K562 (cell line): ENCODE data around the gene PPFIA1. TPM values are rescaled to one million over a fixed set of nuclear protein-coding genes. Genes with fewer than 3 reads are reported as not detected.

Experiments
- ATAC-seq: fragments of 200-7000 bp; cut with Tn5 transposase; 3 replicates; pipeline ENCODE4 v1.9.1; 2020; ENCODE audit warnings: moderate library complexity
- BruUV-seq: library from RNA; stranded (reverse); fragments of 400-500 nt; replicated peaks from 2 replicates; lab custom pipeline; 2021; lab: Mats Ljungman, UMichigan
- CTCF ChIA-PET: fragments of 300-600 bp; formaldehyde crosslinking; extraction: SDS; loops from one replicate; lab custom pipeline; 2021; ENCODE audit warnings: low intra/inter-chr PET ratio; lab: Yijun Ruan, JAX
- POLR2A ChIA-PET: fragments of 300-600, 350-650 bp; sonication (Branson Sonifier 250); formaldehyde crosslinking; extraction: SDS; loops from one replicate; lab custom pipeline; 2021; ENCODE audit warnings: antibody characterized with exemption, inconsistent platforms; lab: Yijun Ruan, JAX
- DNase-seq, 4 experiments: peaks; one replicate each; pipeline versions ENCODE4 v3.0.0 to v3.0.0-alpha.2; 2011 to 2018; ENCODE audit warnings: low spot score in 3 of 4, mixed read lengths in 3 of 4; ENCODE audit errors: extremely low read depth in 1 of 4
- FAIRE-seq: peaks from 2 replicates; lab custom pipeline; 2011; peaks lifted over from hg19 to GRCh38; lab: Jason Lieb, UNC
- H2AFZ ChIP-seq: 2 replicates; pipeline ENCODE4 v1.6.0; 2011; ENCODE audit warnings: low read depth, low read length, control low read depth, inconsistent platforms
- H3K27ac ChIP-seq: fragments of 200-600 bp; 3 replicates; pipeline ENCODE4 v1.8.0; 2011; ENCODE audit warnings: low read depth, mild to moderate bottlenecking, control low read depth, inconsistent platforms, low read length, moderate library complexity, mixed read lengths; ENCODE audit errors: extremely low read depth
- H3K27me3 ChIP-seq, 2 experiments: fragments of 300-600 bp in 1 of 2; 2 replicates in 1 of 2; 3 replicates in 1 of 2; pipeline versions ENCODE4 v1.6.0 to v1.8.0; 2011; ENCODE audit warnings: inconsistent platforms in 2 of 2, low read length in 2 of 2, mild to moderate bottlenecking in 1 of 2, mixed read lengths in 1 of 2, moderate library complexity in 1 of 2; ENCODE audit not compliant: control insufficient read depth in 2 of 2, insufficient read depth in 2 of 2
- H3K36me3 ChIP-seq: fragments of 300-600 bp; 3 replicates; pipeline ENCODE4 v1.8.0; 2011; ENCODE audit warnings: mild to moderate bottlenecking, low read length, inconsistent platforms; ENCODE audit not compliant: control insufficient read depth, insufficient read depth
- H3K4me1 ChIP-seq, 2 experiments: fragments of 200-600 bp in 1 of 2; replicated peaks in 1 of 2; 2 replicates in 1 of 2; 3 replicates in 1 of 2; pipeline versions ENCODE4 v1.5.1 to v1.8.0; 2011; ENCODE audit warnings: inconsistent platforms in 2 of 2, low read length in 2 of 2, mild to moderate bottlenecking in 1 of 2, mixed read lengths in 1 of 2, moderate library complexity in 1 of 2; ENCODE audit not compliant: control insufficient read depth in 2 of 2, insufficient read depth in 2 of 2
- H3K4me2 ChIP-seq: 2 replicates; pipeline ENCODE4 v1.6.1; 2011; ENCODE audit warnings: low read length, control low read depth, inconsistent platforms, mixed read lengths; ENCODE audit not compliant: insufficient read depth
- H3K4me3 ChIP-seq: fragments of 200-600 bp; sonication (generic), shearing (Covaris generic); 2 replicates; pipeline ENCODE4 v1.5.1; 2016; ENCODE audit warnings: control low read depth, inconsistent platforms
- H3K79me2 ChIP-seq: fragments of 200-600 bp; 3 replicates; pipeline ENCODE4 v1.8.0; 2011; ENCODE audit warnings: low read length, inconsistent platforms; ENCODE audit not compliant: control insufficient read depth, insufficient read depth
- H3K9ac ChIP-seq, 2 experiments: 2 replicates each; pipeline versions ENCODE4 v1.6.0 to v1.6.1; 2011; ENCODE audit warnings: low read depth in 2 of 2, low read length in 2 of 2, control low read depth in 1 of 2, inconsistent platforms in 1 of 2, mild to moderate bottlenecking in 1 of 2, mixed read lengths in 1 of 2; ENCODE audit not compliant: insufficient read depth in 1 of 2
- H3K9me1 ChIP-seq: one replicate; pipeline ENCODE4 v1.6.0; 2011; ENCODE audit warnings: inconsistent platforms, mild to moderate bottlenecking, low read length, moderate library complexity; ENCODE audit not compliant: control insufficient read depth, insufficient read depth
- H3K9me3 ChIP-seq: replicated peaks from 2 replicates; pipeline ENCODE4 v1.5.1; 2011; ENCODE audit warnings: low read depth, low read length, inconsistent platforms; ENCODE audit not compliant: control insufficient read depth, insufficient read depth
- H4K20me1 ChIP-seq: replicated peaks from 2 replicates; pipeline ENCODE4 v1.6.1; 2011; ENCODE audit warnings: low read length, inconsistent platforms, mixed read lengths; ENCODE audit not compliant: control insufficient read depth, insufficient read depth
- ETS2 ChIP-seq: IDR thresholded peaks from 2 replicates; pipeline ENCODE4 v1.6.1; 2016; ENCODE audit warnings: borderline replicate concordance, missing genetic modification characterization, mild to moderate bottlenecking, moderate library complexity, missing compliant biosample characterization; ENCODE audit not compliant: poor library complexity, severe bottlenecking
- HMG20B ChIP-seq: fragments of 250-450 bp; sonication (Bioruptor Pico); IDR thresholded peaks from 2 replicates; pipeline ENCODE4 v1.5.0; 2021; ENCODE audit warnings: mild to moderate bottlenecking
- HNRNPLL ChIP-seq: fragments of 200-400 bp; formaldehyde crosslinking; IDR thresholded peaks from 2 replicates; pipeline ENCODE4 v1.6.1; 2017; ENCODE audit warnings: low read length, low read depth, mild to moderate bottlenecking; ENCODE audit not compliant: poor library complexity, severe bottlenecking
- SRF ChIP-seq, 2 experiments: fragments of 250-450, 450-650 bp in 1 of 2; sonication (Bioruptor Pico) in 1 of 2; sonication (generic) in 1 of 2; formaldehyde crosslinking; IDR thresholded peaks; 2 replicates each; pipeline versions ENCODE4 v1.5.0 to v1.5.1; 2020 to 2022; ENCODE audit warnings: mild to moderate bottlenecking in 1 of 2, missing genetic modification reagents in 1 of 2
- ZHX1 ChIP-seq: fragments of 150-350 bp; conservative IDR thresholded peaks from 2 replicates; pipeline ENCODE4 v1.6.1; 2014; ENCODE audit warnings: low read length
- ZNF830 ChIP-seq: fragments of 250-450 bp; sonication (Bioruptor Pico); IDR thresholded peaks from 2 replicates; pipeline ENCODE4 v1.5.0; 2021; ENCODE audit warnings: mild to moderate bottlenecking
- WGBS: fragments of 100-300 bp; shearing (Covaris generic); methylation state at CpG from one replicate; pipeline ENCODE4 v1.1.6; 2016; ENCODE audit warnings: low coverage, mixed read lengths; ENCODE audit not compliant: insufficient coverage; ENCODE audit errors: missing lambda C conversion rate; 5-methylcytosine and 5-hydroxymethylcytosine counted together
- in situ Hi-C: fragments of 300-500 bp; cut with MboI; formaldehyde crosslinking; loops from 4 replicates; pipeline ENCODE4 v1.15.0; 2018; ENCODE audit warnings: inconsistent platforms, mixed read lengths
- intact Hi-C: fragments of 100-400 bp; cut with micrococcal nuclease; formaldehyde crosslinking; loops from 2 replicates; pipeline ENCODE4 v1.14.2; 2022
- polyA plus RNA-seq, 8 experiments: library from polyadenylated mRNA; depleted of rRNA in 4 of 8; stranded (reverse) in 5 of 8; unstranded in 3 of 8; fragments of >200 nt; fragmentation: Nextera tagmentation in 2 of 8; fragmentation: Illumina TruSeq in 1 of 8; extraction: Ambion mirVana in 2 of 8; extraction: Trizol in 1 of 8; gene quantifications; 2 replicates each; pipeline versions ENCODE4 v1.2.1 to v1.2.3, GENCODE V29; 2011 to 2014; ENCODE audit warnings: inconsistent platforms in 1 of 8, missing spikeins in 1 of 8
- total RNA-seq, 7 experiments: library from RNA; depleted of rRNA in 6 of 7; stranded (reverse); fragments of >200 nt in 6 of 7; fragmentation: Illumina TruSeq in 2 of 7; extraction: Trizol in 2 of 7; gene quantifications; 2 replicates each; pipeline versions ENCODE4 v1.2.1 to v1.2.3, GENCODE V29; 2011 to 2021; ENCODE audit warnings: low replicate concordance in 1 of 7

PPFIA1 gene
- total and polyA plus RNA-seq, 9 of the 15 experiments (the other 6 are each of a cell fraction or from before 2014, with no cell fraction given): 9.9 to 41.5 (median 28.5) TPM

DNA sequence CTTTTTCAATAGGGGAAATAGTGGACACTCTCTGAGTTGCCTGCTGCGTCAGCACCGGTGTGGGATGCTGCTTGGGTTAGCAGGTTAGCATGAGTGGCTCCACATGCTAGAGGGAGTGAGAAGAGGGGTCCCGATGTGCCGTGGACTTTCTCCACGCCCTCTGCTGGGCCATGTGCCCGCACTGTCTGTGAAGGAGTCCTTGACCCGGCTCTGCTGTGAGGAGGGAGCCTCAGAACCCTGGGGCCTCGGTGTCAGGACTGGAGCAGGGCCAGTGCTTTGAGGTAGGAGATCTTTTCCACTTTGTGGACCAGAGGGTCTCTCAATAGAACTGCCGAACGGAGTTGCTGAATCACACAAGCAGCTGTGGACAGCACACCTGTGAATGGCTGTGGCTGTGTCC is 142.7 kb downstream of the PPFIA1 start:
- POLR2A ChIA-PET: interaction anchor here (0.7 kb wide), 1 partner anchor 330 kb away, joined by 3 read pairs; no protein-coding TSS in a partner anchor
- FAIRE-seq: no peak

More for the DNA sequence above, 142.7 kb downstream of the PPFIA1 start:
- H3K4me1 ChIP-seq: peaks cover 0 to 3% of the 10 kb centered on the region in 2 experiments; a peak in 3 of 5 replicates
- H3K27ac ChIP-seq: no peak overlapping the region; the same call in 2 of the 3 replicates
- no peak overlapping the region for H2AFZ ChIP-seq
- no peak overlapping the region for H3K4me3 ChIP-seq
- H3K27me3 ChIP-seq: no peaks in the 10 kb centered on the region
- 98% methylated on average over 8 of the region's 10 CpGs for WGBS
- CTCF ChIA-PET: no interaction called here
- no peaks in the 10 kb centered on the region for H3K79me2 ChIP-seq
- H3K9ac ChIP-seq: no peak overlapping the region
- no peaks in the 10 kb centered on the region; the same call in 1 of the 2 replicates for H3K9me3 ChIP-seq
- intact Hi-C loops (no loop called here), in situ Hi-C loops (no loop called here)
- peaks cover 4% of the 10 kb centered on the region for H3K9me1 ChIP-seq
- H3K36me3 ChIP-seq: peaks cover 96% of the 10 kb centered on the region
- TF ChIP-seq SRF (CRISPR knock-in tag; IDR thresholded peaks at IDR 0.05) (no peak), ETS2 (tag) (no peak), ZHX1 (no peak), HNRNPLL (no peak), ZNF830 (CRISPR knock-in tag) (no peak), HMG20B (CRISPR knock-in tag) (no peak)
- ATAC-seq (no peak), DNase-seq (no peak)
- no peaks in the 10 kb centered on the region for H4K20me1 ChIP-seq
- H3K4me2 ChIP-seq: no peak overlapping the region
- no TSS peak for BruUV-seq
